CD4-positive, alpha-beta T cell treated with Interferon gamma for 1 hour (primary cell): ENCODE data around the gene OR1I1.

Source experiments
- DNase-seq: peaks from one replicate; pipeline ENCODE4 v3.0.0-alpha.2; 2020

The OR1I1 gene

GRCh38 chr19:15120135-15121026 is 38.4 kb downstream of the OR1I1 start:
- DNase-seq = no peak

- no peak for DNase-seq
Measured at GRCh38 chr19:15122331-15123030, 40.5 kb downstream of the OR1I1 start.

GRCh38 chr19:15123031-15123890 is 41.2 kb downstream of the OR1I1 start:
- no peak for DNase-seq

GRCh38 chr19:15123900-15124299 is 41.9 kb downstream of the OR1I1 start:
- no peak for DNase-seq

GRCh38 chr19:15124572-15125231 is 42.7 kb downstream of the OR1I1 start:
- DNase-seq = peak; percentile 5

GRCh38 chr19:15125232-15126067 is 43.4 kb downstream of the OR1I1 start:
- peak; percentile 98 for DNase-seq

- no peak for DNase-seq
Measured at GRCh38 chr19:15126131-15126910, 44.3 kb downstream of the OR1I1 start.

- DNase-seq = no peak
Measured at GRCh38 chr19:15128162-15128770, 46.3 kb downstream of the OR1I1 start.

- no peak for DNase-seq
Measured at GRCh38 chr19:15129856-15130585, 48.0 kb downstream of the OR1I1 start.

- DNase-seq = no peak
Measured at GRCh38 chr19:15136234-15136954, 54.4 kb downstream of the OR1I1 start.

- DNase-seq = no peak
Measured at GRCh38 chr19:15137777-15138176, 55.8 kb downstream of the OR1I1 start.

- no peak for DNase-seq
Measured at GRCh38 chr19:15138427-15138826, 56.4 kb downstream of the OR1I1 start.

GRCh38 chr19:15141143-15141542 is 59.1 kb downstream of the OR1I1 start:
- no peak for DNase-seq

- DNase-seq = no peak
Measured at GRCh38 chr19:15142313-15142712, 60.3 kb downstream of the OR1I1 start.
